Thyroid gland (tissue), 4 donors: ENCODE data around the gene C3orf80. TPM values are rescaled to one million over a fixed set of nuclear protein-coding genes. Genes with fewer than 3 reads are reported as not detected.

ENCODE experiments used
- DNase-seq, 2 donors: peaks; one replicate each; pipeline ENCODE4 v3.0.0-alpha.2; 2019
- H3K27ac ChIP-seq, 3 donors: fragments of 200-600 bp; sonication (generic); 1 replicate in 2 of 3; 2 replicates in 1 of 3; pipeline ENCODE4 v1.5.1; 2016 to 2019; ENCODE audit warnings: mild to moderate bottlenecking in 1 of 3, moderate library complexity in 1 of 3
- H3K27me3 ChIP-seq: fragments of 200-600 bp; sonication (generic); one replicate; pipeline ENCODE4 v1.5.1; 2019
- H3K36me3 ChIP-seq, 2 donors: fragments of 200-600 bp; sonication (generic); one replicate each; pipeline ENCODE4 v1.5.1; 2016 to 2019
- H3K4me1 ChIP-seq, 2 donors: fragments of 200-600 bp; sonication (generic); one replicate each; pipeline ENCODE4 v1.5.1; 2017 to 2019
- H3K4me3 ChIP-seq, 3 donors: fragments of 200-600 bp; sonication (generic); replicated peaks in 1 of 3; 1 replicate in 2 of 3; 2 replicates in 1 of 3; pipeline ENCODE4 v1.5.1; 2016; ENCODE audit warnings: mild to moderate bottlenecking in 1 of 3
- H3K9me3 ChIP-seq: fragments of 200-600 bp; sonication (generic); one replicate; pipeline ENCODE4 v1.5.1; 2017
- CTCF ChIP-seq, 6 experiments: fragments of 200-600 bp in 3 of 6; fragments of 450-650 bp in 3 of 6; sonication (generic) in 3 of 6; IDR thresholded peaks; one replicate each; pipeline ENCODE4 v1.5.1; 2016 to 2019; ENCODE audit warnings: antibody characterized with exemption in 6 of 6, mild to moderate bottlenecking in 2 of 6, inconsistent platforms in 1 of 6, moderate library complexity in 1 of 6
- POLR2A ChIP-seq, 2 donors: fragments of 450-650 bp; IDR thresholded peaks; one replicate each; pipeline ENCODE4 v1.6.1; 2017; ENCODE audit warnings: antibody characterized with exemption in 2 of 2, mild to moderate bottlenecking in 2 of 2, moderate library complexity in 1 of 2
- WGBS, 2 donors: methylation state at CpG; one replicate each; pipeline ENCODE4 v1.1.5; 2017; 5-methylcytosine and 5-hydroxymethylcytosine counted together
- intact Hi-C: fragments of 100-400 bp; cut with DNase I; formaldehyde crosslinking; loops from one replicate; pipeline ENCODE4 v1.15.1; 2023
- total RNA-seq, 4 donors: library from RNA; depleted of rRNA; stranded (reverse); fragments of >200 nt; gene quantifications; one replicate each; pipeline ENCODE4 v1.2.3, GENCODE V29; 2016

Gene C3orf80
- total RNA-seq, 4 donors from 2014 or later = 0.27 to 0.29 (median 0.29) TPM; not detected in 1

- DNase-seq = no peak
- Histone ChIP-seq H3K27me3 (no peaks in the 10 kb centered on the region), H3K36me3 (no peaks in the 10 kb centered on the region), H3K27ac (no peak overlapping the region), H3K4me1 (no peaks in the 10 kb centered on the region), H3K9me3 (no peaks in the 10 kb centered on the region), H3K4me3 (no peak overlapping the region)
- 57 to 59% methylated on average over 11 of the region's 11 CpGs for WGBS, 2 donors
- intact Hi-C loops = no loop called here
- no peak for TF ChIP-seq POLR2A (IDR thresholded peaks at IDR 0.05)
- no peak for TF ChIP-seq CTCF (IDR thresholded peaks at IDR 0.05)
Observed at GRCh38 chr3:160180581-160181216, 44.5 kb upstream of the C3orf80 start.

DNA sequence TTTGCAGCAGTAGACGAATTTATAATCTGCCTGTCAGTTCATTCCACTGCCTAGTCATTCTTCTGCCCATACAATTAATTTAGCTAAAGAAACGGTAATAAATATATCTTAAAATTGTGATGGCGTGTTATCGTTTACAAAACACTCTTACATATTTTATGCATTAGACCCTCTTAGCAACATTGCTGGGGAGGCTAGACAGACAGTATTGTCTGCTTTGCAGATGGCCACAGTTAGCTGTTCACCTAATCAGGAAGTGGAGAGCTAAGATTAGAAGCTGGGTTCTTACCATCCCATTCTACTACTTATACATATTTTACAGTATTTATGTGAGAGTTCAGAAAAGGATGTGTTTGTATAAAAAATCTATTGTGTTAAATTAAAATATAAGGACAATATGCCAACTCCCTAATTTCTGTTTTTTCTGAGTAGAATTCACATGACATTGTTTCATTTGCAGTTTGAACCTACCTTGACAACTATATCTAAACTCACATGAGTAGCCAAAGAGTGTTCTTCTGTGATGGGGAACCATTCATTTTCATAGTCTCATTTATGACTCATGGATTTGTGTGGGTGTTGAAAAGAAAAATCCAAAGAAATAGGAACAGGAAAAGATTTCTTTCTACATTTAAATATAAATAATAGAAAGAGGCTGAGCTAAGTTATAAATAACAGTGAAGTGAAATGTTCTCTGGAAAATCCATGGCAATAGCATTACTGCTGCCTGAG, 41.7 kb upstream of the C3orf80 start:
- no peaks in the 10 kb centered on the region for H3K27me3 ChIP-seq
- H3K36me3 ChIP-seq = no peaks in the 10 kb centered on the region
- H3K9me3 ChIP-seq = no peaks in the 10 kb centered on the region
- WGBS, 2 donors = 91% methylated on average over 4 of the region's 4 CpGs
- H3K27ac ChIP-seq = no peak overlapping the region
- DNase-seq = no peak
- intact Hi-C loops = no loop called here
- TF ChIP-seq POLR2A (IDR thresholded peaks at IDR 0.05) (no peak), CTCF (IDR thresholded peaks at IDR 0.05) (no peak)
- H3K4me3 ChIP-seq = no peak overlapping the region
- H3K4me1 ChIP-seq = no peaks in the 10 kb centered on the region

DNA sequence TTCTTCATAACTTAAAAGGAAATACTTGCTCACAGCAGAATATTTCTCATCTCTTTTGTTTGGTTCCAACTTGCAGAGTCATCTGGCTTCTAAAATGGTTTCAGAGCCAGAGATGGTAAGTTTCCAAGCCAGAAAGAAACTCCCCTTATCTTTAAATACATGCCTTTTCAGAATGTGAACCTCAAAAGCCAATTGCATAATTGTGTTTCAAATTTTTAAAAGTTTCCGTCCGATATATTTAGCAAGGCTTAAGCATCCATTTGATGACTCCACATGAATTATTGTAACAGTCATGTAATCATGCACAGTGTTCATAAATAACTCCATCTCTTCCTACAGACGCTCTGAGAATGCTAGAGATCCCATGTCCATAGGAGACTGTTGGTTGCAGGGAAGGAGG, 40.6 kb upstream of the C3orf80 start:
- DNase-seq = no peak
- TF ChIP-seq POLR2A (IDR thresholded peaks at IDR 0.05) (no peak), CTCF (IDR thresholded peaks at IDR 0.05) (no peak)
- Histone ChIP-seq H3K4me3 (no peak overlapping the region), H3K4me1 (no peaks in the 10 kb centered on the region), H3K9me3 (no peaks in the 10 kb centered on the region), H3K27me3 (no peaks in the 10 kb centered on the region), H3K27ac (no peak overlapping the region), H3K36me3 (no peaks in the 10 kb centered on the region)
- 75 to 76% methylated on average over 3 of the region's 3 CpGs for WGBS, 2 donors
- intact Hi-C loops = no loop called here

GRCh38 chr3:160185751-160186150, 39.5 kb upstream of the C3orf80 start:
- DNase-seq = no peak

More at GRCh38 chr3:160185751-160186150, 39.5 kb upstream of the C3orf80 start:
- H3K4me1 ChIP-seq = no peaks in the 10 kb centered on the region
- no peaks in the 10 kb centered on the region for H3K27me3 ChIP-seq
- H3K9me3 ChIP-seq = no peaks in the 10 kb centered on the region
- H3K36me3 ChIP-seq = no peaks in the 10 kb centered on the region
- no peak overlapping the region for H3K4me3 ChIP-seq
- H3K27ac ChIP-seq = no peak overlapping the region
- intact Hi-C loops = no loop called here
- TF ChIP-seq POLR2A (IDR thresholded peaks at IDR 0.05) = no peak
- TF ChIP-seq CTCF (IDR thresholded peaks at IDR 0.05) = no peak
